ENCODE measurements around the gene TMEM184B.

DNA sequence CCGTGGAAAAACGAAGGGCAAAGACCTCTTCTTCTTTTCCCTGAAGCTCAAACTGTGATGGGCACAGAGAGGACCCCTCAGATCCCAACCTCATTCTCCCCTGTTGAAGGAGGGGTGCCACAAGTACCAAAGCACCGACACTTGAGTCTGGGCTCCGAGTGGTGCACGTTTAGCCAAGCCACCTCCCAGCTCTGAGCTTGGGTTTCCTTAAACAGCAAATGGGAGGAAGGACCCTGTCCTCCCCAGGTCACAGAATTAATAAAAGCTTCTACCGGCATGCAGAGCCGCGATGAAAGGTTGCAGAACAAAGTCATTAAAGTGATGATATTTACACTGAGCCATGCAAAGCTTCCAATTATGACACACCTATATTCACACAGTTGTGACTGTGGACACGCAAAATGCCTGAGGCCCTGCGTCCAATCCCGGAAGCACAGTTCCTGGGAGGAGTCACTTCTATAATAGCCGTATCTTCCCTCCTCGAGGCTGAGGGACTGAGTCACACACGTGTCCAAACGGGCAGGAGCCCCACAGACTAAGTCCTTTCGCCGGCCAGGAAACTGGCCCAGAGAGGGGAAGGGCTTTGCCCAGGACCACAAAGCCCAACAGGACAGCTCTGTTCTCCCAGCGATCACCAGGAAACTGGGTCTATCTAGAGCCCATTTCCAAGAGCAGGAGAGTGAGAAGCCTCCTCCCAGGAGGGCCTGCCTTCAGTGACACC is 45.3 kb upstream of the TMEM184B start:
- TF ChIP-seq, protein P1, sequence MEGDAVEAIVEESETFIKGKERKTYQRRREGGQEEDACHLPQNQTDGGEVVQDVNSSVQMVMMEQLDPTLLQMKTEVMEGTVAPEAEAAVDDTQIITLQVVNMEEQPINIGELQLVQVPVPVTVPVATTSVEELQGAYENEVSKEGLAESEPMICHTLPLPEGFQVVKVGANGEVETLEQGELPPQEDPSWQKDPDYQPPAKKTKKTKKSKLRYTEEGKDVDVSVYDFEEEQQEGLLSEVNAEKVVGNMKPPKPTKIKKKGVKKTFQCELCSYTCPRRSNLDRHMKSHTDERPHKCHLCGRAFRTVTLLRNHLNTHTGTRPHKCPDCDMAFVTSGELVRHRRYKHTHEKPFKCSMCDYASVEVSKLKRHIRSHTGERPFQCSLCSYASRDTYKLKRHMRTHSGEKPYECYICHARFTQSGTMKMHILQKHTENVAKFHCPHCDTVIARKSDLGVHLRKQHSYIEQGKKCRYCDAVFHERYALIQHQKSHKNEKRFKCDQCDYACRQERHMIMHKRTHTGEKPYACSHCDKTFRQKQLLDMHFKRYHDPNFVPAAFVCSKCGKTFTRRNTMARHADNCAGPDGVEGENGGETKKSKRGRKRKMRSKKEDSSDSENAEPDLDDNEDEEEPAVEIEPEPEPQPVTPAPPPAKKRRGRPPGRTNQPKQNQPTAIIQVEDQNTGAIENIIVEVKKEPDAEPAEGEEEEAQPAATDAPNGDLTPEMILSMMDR (IDR thresholded peaks at IDR 0.05), result no peak
- TF ChIP-seq EZH2 (IDR thresholded peaks at IDR 0.05; ENCODE audit: borderline replicate concordance, insufficient read depth, low read depth, low read length, poor library complexity, severe bottlenecking), result no peak
